ENCODE measurements around the gene KCNQ1. TPM values are rescaled to one million over a fixed set of nuclear protein-coding genes. Genes with fewer than 3 reads are reported as not detected.

The KCNQ1 gene
- total RNA-seq, 1 donor from 2014 or later: 0.16 TPM

DNA sequence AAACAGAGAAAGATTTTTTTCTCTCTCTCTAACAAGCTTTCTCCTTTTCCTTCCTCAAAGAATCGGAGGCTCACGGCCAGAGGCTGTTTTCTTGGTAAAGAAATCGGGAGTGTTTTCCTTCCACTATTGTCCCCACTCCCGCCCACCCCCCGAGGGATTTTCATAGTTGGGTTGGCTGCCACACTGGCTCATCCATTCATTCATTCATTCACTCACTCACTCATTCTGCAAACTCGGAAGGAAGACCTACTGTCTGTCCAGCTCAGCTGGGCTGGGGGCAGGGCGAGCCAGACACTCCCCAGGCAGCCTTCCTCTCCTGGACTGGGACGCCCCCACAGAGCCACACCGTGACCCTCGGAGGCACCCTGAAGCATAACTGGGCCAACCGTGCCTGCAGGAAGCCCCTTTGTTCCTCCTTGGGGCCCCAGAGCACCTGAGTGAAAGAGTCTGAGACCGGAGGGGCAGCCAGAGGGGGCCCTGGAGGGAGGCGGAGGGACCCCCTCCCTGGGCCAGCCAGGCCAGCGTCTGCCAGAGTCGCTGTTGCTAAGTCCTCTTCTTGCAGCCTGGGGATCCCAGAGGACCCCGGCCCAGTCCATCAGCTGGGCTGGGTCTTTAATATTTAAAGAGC is 423.8 kb downstream of the KCNQ1 start:
- TF ChIP-seq, protein P1, sequence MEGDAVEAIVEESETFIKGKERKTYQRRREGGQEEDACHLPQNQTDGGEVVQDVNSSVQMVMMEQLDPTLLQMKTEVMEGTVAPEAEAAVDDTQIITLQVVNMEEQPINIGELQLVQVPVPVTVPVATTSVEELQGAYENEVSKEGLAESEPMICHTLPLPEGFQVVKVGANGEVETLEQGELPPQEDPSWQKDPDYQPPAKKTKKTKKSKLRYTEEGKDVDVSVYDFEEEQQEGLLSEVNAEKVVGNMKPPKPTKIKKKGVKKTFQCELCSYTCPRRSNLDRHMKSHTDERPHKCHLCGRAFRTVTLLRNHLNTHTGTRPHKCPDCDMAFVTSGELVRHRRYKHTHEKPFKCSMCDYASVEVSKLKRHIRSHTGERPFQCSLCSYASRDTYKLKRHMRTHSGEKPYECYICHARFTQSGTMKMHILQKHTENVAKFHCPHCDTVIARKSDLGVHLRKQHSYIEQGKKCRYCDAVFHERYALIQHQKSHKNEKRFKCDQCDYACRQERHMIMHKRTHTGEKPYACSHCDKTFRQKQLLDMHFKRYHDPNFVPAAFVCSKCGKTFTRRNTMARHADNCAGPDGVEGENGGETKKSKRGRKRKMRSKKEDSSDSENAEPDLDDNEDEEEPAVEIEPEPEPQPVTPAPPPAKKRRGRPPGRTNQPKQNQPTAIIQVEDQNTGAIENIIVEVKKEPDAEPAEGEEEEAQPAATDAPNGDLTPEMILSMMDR (IDR thresholded peaks at IDR 0.05): no peak
- Mint-ChIP-seq H3K27ac (ENCODE audit: unreplicated experiment) (no peak overlapping the region), H3K27me3 (ENCODE audit: unreplicated experiment) (peaks cover 15% of the 10 kb centered on the region), H3K4me1 (ENCODE audit: unreplicated experiment) (peaks cover 19% of the 10 kb centered on the region), H3K36me3 (ENCODE audit: unreplicated experiment) (no peaks in the 10 kb centered on the region), H3K9me3 (ENCODE audit: unreplicated experiment) (no peaks in the 10 kb centered on the region), H3K4me3 (ENCODE audit: unreplicated experiment) (no peak overlapping the region)
- DNase-seq (ENCODE audit: extremely low spot score, unreplicated experiment): no peak

- Mint-ChIP-seq H3K4me1 (ENCODE audit: unreplicated experiment) (peaks cover 19% of the 10 kb centered on the region), H3K27ac (ENCODE audit: unreplicated experiment) (no peak overlapping the region), H3K27me3 (ENCODE audit: unreplicated experiment) (peaks cover 11% of the 10 kb centered on the region), H3K36me3 (ENCODE audit: unreplicated experiment) (no peaks in the 10 kb centered on the region), H3K4me3 (ENCODE audit: unreplicated experiment) (no peak overlapping the region), H3K9me3 (ENCODE audit: unreplicated experiment) (no peaks in the 10 kb centered on the region)
- no peak for DNase-seq (ENCODE audit: extremely low spot score, unreplicated experiment)
- TF ChIP-seq, protein P1 (IDR thresholded peaks at IDR 0.05): no peak
These were observed 424.3 kb downstream of the KCNQ1 start for GRCh38 chr11:2869134-2869526.

- H3K27me3 Mint-ChIP-seq (ENCODE audit: unreplicated experiment): peaks cover 9% of the 10 kb centered on the region
- H3K36me3 Mint-ChIP-seq (ENCODE audit: unreplicated experiment): no peaks in the 10 kb centered on the region
- no peak overlapping the region for H3K27ac Mint-ChIP-seq (ENCODE audit: unreplicated experiment)
- peaks cover 19% of the 10 kb centered on the region for H3K4me1 Mint-ChIP-seq (ENCODE audit: unreplicated experiment)
- no peak overlapping the region for H3K4me3 Mint-ChIP-seq (ENCODE audit: unreplicated experiment)
- no peak for DNase-seq (ENCODE audit: extremely low spot score, unreplicated experiment)
- TF ChIP-seq, protein P1 (IDR thresholded peaks at IDR 0.05): no peak
- H3K9me3 Mint-ChIP-seq (ENCODE audit: unreplicated experiment): no peaks in the 10 kb centered on the region
These were observed 425.0 kb downstream of the KCNQ1 start for GRCh38 chr11:2869561-2870427.

- Mint-ChIP-seq H3K27me3 (ENCODE audit: unreplicated experiment) (peaks cover 4% of the 10 kb centered on the region), H3K36me3 (ENCODE audit: unreplicated experiment) (no peaks in the 10 kb centered on the region), H3K27ac (ENCODE audit: unreplicated experiment) (no peak overlapping the region)
These were observed 425.7 kb downstream of the KCNQ1 start for GRCh38 chr11:2870460-2870859.

More at GRCh38 chr11:2870460-2870859, 425.7 kb downstream of the KCNQ1 start:
- Mint-ChIP-seq H3K4me1 (ENCODE audit: unreplicated experiment) (peaks cover 19% of the 10 kb centered on the region), H3K9me3 (ENCODE audit: unreplicated experiment) (no peaks in the 10 kb centered on the region), H3K4me3 (ENCODE audit: unreplicated experiment) (no peak overlapping the region)
- TF ChIP-seq, protein P1 (IDR thresholded peaks at IDR 0.05): no peak
- DNase-seq (ENCODE audit: extremely low spot score, unreplicated experiment): no peak

Measured in osteocyte (in vitro differentiated cells).